ENCODE data around the gene PIAS4.

DNA sequence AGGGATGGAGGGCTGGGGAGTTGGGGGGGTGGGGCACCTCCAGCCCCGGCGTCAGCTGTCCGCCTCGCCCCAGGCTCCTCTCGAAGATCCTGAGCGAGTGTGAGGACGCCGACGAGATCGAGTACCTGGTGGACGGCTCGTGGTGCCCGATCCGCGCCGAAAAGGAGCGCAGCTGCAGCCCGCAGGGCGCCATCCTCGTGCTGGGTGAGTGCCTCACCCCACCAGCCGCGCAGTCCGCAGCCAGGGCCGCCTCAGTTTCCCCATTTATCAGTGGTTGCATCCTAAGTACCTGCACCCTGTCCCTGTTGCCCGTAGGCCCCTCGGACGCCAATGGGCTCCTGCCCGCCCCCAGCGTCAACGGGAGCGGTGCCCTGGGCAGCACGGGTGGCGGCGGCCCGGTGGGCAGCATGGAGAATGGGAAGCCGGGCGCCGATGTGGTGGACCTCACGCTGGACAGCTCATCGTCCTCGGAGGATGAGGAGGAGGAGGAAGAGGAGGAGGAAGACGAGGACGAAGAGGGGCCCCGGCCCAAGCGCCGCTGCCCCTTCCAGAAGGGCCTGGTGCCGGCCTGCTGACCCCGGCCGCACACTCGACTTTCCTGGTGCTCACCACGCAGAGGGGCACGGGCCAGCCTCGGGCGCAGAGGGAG, 29.9 kb downstream of the PIAS4 start:
- TF ChIP-seq, protein P1, sequence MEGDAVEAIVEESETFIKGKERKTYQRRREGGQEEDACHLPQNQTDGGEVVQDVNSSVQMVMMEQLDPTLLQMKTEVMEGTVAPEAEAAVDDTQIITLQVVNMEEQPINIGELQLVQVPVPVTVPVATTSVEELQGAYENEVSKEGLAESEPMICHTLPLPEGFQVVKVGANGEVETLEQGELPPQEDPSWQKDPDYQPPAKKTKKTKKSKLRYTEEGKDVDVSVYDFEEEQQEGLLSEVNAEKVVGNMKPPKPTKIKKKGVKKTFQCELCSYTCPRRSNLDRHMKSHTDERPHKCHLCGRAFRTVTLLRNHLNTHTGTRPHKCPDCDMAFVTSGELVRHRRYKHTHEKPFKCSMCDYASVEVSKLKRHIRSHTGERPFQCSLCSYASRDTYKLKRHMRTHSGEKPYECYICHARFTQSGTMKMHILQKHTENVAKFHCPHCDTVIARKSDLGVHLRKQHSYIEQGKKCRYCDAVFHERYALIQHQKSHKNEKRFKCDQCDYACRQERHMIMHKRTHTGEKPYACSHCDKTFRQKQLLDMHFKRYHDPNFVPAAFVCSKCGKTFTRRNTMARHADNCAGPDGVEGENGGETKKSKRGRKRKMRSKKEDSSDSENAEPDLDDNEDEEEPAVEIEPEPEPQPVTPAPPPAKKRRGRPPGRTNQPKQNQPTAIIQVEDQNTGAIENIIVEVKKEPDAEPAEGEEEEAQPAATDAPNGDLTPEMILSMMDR (tag by site-specific recombination; IDR thresholded peaks at IDR 0.05): no peak
- TF ChIP-seq HOXD13 (CRISPR knock-in tag; IDR thresholded peaks at IDR 0.05; ENCODE audit: borderline replicate concordance) (no peak), TCF7L2 (IDR thresholded peaks at IDR 0.05; ENCODE audit: borderline replicate concordance, low read depth, low read length) (no peak), KLF9 (tag by site-specific recombination; IDR thresholded peaks at IDR 0.05; ENCODE audit: low read depth) (no peak), ZNF37A (tag by site-specific recombination; IDR thresholded peaks at IDR 0.05) (no peak), ZNF239 (tag by site-specific recombination; IDR thresholded peaks at IDR 0.05) (no peak), ZNF747 (tag by site-specific recombination; IDR thresholded peaks at IDR 0.05) (no peak), ZNF140 (tag by site-specific recombination; IDR thresholded peaks at IDR 0.05) (no peak), ZNF776 (tag by site-specific recombination; IDR thresholded peaks at IDR 0.05; ENCODE audit: borderline replicate concordance) (no peak)
- TF ChIP-seq, protein P2, sequence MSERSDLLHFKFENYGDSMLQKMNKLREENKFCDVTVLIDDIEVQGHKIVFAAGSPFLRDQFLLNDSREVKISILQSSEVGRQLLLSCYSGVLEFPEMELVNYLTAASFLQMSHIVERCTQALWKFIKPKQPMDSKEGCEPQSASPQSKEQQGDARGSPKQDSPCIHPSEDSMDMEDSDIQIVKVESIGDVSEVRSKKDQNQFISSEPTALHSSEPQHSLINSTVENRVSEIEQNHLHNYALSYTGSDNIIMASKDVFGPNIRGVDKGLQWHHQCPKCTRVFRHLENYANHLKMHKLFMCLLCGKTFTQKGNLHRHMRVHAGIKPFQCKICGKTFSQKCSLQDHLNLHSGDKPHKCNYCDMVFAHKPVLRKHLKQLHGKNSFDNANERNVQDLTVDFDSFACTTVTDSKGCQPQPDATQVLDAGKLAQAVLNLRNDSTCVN (tag by site-specific recombination; optimal IDR thresholded peaks at IDR 0.05): no peak
- TF ChIP-seq, protein P3, sequence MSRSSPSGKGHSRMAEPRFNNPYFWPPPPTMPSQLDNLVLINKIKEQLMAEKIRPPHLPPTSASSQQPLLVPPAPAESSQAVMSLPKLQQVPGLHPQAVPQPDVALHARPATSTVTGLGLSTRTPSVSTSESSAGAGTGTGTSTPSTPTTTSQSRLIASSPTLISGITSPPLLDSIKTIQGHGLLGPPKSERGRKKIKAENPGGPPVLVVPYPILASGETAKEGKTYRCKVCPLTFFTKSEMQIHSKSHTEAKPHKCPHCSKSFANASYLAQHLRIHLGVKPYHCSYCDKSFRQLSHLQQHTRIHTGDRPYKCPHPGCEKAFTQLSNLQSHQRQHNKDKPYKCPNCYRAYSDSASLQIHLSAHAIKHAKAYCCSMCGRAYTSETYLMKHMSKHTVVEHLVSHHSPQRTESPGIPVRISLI (tag by site-specific recombination; IDR thresholded peaks at IDR 0.05): no peak
- TF ChIP-seq, protein P4, sequence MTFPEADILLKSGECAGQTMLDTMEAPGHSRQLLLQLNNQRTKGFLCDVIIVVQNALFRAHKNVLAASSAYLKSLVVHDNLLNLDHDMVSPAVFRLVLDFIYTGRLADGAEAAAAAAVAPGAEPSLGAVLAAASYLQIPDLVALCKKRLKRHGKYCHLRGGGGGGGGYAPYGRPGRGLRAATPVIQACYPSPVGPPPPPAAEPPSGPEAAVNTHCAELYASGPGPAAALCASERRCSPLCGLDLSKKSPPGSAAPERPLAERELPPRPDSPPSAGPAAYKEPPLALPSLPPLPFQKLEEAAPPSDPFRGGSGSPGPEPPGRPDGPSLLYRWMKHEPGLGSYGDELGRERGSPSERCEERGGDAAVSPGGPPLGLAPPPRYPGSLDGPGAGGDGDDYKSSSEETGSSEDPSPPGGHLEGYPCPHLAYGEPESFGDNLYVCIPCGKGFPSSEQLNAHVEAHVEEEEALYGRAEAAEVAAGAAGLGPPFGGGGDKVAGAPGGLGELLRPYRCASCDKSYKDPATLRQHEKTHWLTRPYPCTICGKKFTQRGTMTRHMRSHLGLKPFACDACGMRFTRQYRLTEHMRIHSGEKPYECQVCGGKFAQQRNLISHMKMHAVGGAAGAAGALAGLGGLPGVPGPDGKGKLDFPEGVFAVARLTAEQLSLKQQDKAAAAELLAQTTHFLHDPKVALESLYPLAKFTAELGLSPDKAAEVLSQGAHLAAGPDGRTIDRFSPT (tag by site-specific recombination; IDR thresholded peaks at IDR 0.05): peak; percentile 36; the same call in 1 of the 2 replicates
- TF ChIP-seq, protein P5, sequence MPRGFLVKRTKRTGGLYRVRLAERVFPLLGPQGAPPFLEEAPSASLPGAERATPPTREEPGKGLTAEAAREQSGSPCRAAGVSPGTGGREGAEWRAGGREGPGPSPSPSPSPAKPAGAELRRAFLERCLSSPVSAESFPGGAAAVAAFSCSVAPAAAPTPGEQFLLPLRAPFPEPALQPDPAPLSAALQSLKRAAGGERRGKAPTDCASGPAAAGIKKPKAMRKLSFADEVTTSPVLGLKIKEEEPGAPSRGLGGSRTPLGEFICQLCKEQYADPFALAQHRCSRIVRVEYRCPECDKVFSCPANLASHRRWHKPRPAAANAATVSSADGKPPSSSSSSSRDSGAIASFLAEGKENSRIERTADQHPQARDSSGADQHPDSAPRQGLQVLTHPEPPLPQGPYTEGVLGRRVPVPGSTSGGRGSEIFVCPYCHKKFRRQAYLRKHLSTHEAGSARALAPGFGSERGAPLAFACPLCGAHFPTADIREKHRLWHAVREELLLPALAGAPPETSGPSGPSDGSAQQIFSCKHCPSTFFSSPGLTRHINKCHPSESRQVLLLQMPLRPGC (tag by site-specific recombination; IDR thresholded peaks at IDR 0.05): no peak

All from HEK293 (cell line).